CD4-positive, alpha-beta T cell (primary cell): ENCODE results near the gene GLP1R. TPM values are rescaled to one million over a fixed set of nuclear protein-coding genes. Genes with fewer than 3 reads are reported as not detected.

Source experiments
- ATAC-seq: fragments of 200-7000 bp; cut with Tn5 transposase; one replicate; pipeline ENCODE4 v1.10.0; 2022; ENCODE audit warnings: mild to moderate bottlenecking; ENCODE audit not compliant: poor library complexity
- CTCF ChIA-PET: fragments of 350-600 bp; sonication (Branson Sonifier 250); formaldehyde crosslinking; loops from one replicate; lab custom pipeline; 2021; ENCODE audit warnings: antibody characterized with exemption, inconsistent platforms; lab: Charles Lee
- POLR2A ChIA-PET: fragments of 350-600 bp; sonication (Branson Sonifier 250); formaldehyde crosslinking; loops from one replicate; lab custom pipeline; 2021; ENCODE audit warnings: antibody characterized with exemption, inconsistent platforms; lab: Charles Lee
- DNase-seq, 14 experiments: peaks; one replicate each; pipeline ENCODE4 v3.0.0-alpha.2; 2013 to 2020; ENCODE audit warnings: mixed read lengths in 2 of 14
- H3K27ac ChIP-seq, 2 donors: one replicate each; pipeline versions ENCODE4 v1.5.1 to v1.7.0; 2013; ENCODE audit warnings: low read length in 2 of 2, low read depth in 1 of 2, mild to moderate bottlenecking in 1 of 2
- H3K27me3 ChIP-seq, 2 experiments: 1 replicate in 1 of 2; 2 replicates in 1 of 2; pipeline versions ENCODE4 v1.6.1 to v1.7.0; 2013; ENCODE audit warnings: low read length in 2 of 2, control low read depth in 1 of 2, mild to moderate bottlenecking in 1 of 2, moderate library complexity in 1 of 2; ENCODE audit not compliant: insufficient read depth in 2 of 2, control insufficient read depth in 1 of 2
- H3K36me3 ChIP-seq: one replicate; pipeline ENCODE4 v1.6.1; 2013; ENCODE audit warnings: low read length, control low read depth; ENCODE audit not compliant: insufficient read depth
- H3K4me1 ChIP-seq: one replicate; pipeline ENCODE4 v1.6.1; 2013; ENCODE audit warnings: low read length, control low read depth; ENCODE audit not compliant: insufficient read depth
- H3K4me3 ChIP-seq: one replicate; pipeline ENCODE4 v1.5.1; 2013; ENCODE audit warnings: mild to moderate bottlenecking, low read length, moderate library complexity
- H3K9me3 ChIP-seq, 2 experiments: 1 replicate in 1 of 2; 2 replicates in 1 of 2; pipeline versions ENCODE4 v1.6.1 to v1.7.0; 2013; ENCODE audit warnings: low read length in 2 of 2, mild to moderate bottlenecking in 2 of 2, control low read depth in 1 of 2, moderate library complexity in 1 of 2; ENCODE audit not compliant: control insufficient read depth in 1 of 2, insufficient read depth in 1 of 2
- H3K27ac Mint-ChIP-seq: one replicate; pipeline ENCODE4 v1.8.0; 2020; ENCODE audit warnings: mixed read lengths
- H3K27me3 Mint-ChIP-seq: one replicate; pipeline ENCODE4 v1.8.0; 2021; ENCODE audit warnings: mixed read lengths
- H3K36me3 Mint-ChIP-seq: one replicate; pipeline ENCODE4 v1.8.0; 2021; ENCODE audit warnings: low read depth, mixed read lengths
- H3K4me1 Mint-ChIP-seq: one replicate; pipeline ENCODE4 v1.8.0; 2021; ENCODE audit warnings: low read depth, mixed read lengths
- H3K4me3 Mint-ChIP-seq: one replicate; pipeline ENCODE4 v1.8.0; 2020; ENCODE audit warnings: mild to moderate bottlenecking, mixed read lengths
- H3K9me3 Mint-ChIP-seq: one replicate; pipeline ENCODE4 v1.8.0; 2020; ENCODE audit warnings: mixed read lengths
- CTCF ChIP-seq: fragments of 200-600 bp; IDR thresholded peaks from one replicate; pipeline ENCODE4 v1.8.0; 2022; ENCODE audit warnings: antibody characterized with exemption, mild to moderate bottlenecking
- intact Hi-C, 2 experiments: fragments of 100-400 bp; cut with DNase I in 1 of 2; cut with micrococcal nuclease in 1 of 2; formaldehyde crosslinking; loops; one replicate each; pipeline versions ENCODE4 v1.15.1 to v1.9.0; 2023 to 2025; cut with DNase I, micrococcal nuclease
- total RNA-seq, 174 experiments: library from RNA in 2 of 174; stranded (reverse) in 2 of 174; gene quantifications; one replicate each; pipeline ENCODE4 v1.2.3 and lab custom pipeline; 2021 to 2026

The GLP1R gene
- total RNA-seq, 2 experiments from 2014 or later, result not detected

GRCh38 chr6:39008737-39009136, 39.8 kb upstream of the GLP1R start:
- Histone ChIP-seq H3K4me3 (no peak overlapping the region), H3K27me3 (peaks cover 10 to 28% of the 10 kb centered on the region in 2 experiments), H3K27ac (no peak overlapping the region), H3K4me1 (no peaks in the 10 kb centered on the region), H3K36me3 (no peaks in the 10 kb centered on the region), H3K9me3 (no peaks in the 10 kb centered on the region)
- ChIA-PET CTCF (no interaction called here), POLR2A (no interaction called here)
- no peak for TF ChIP-seq CTCF
- no peak overlapping the region for H3K27ac Mint-ChIP-seq
- no peaks in the 10 kb centered on the region for H3K9me3 Mint-ChIP-seq
- intact Hi-C loops, result no loop called here
- H3K27me3 Mint-ChIP-seq, result peaks cover 48% of the 10 kb centered on the region
- ATAC-seq, result no peak
- no peaks in the 10 kb centered on the region for H3K4me1 Mint-ChIP-seq
- H3K36me3 Mint-ChIP-seq, result no peaks in the 10 kb centered on the region
- no peak for DNase-seq
- H3K4me3 Mint-ChIP-seq, result no peak overlapping the region

GRCh38 chr6:39009476-39009875, 39.1 kb upstream of the GLP1R start:
- Mint-ChIP-seq H3K9me3 (no peaks in the 10 kb centered on the region), H3K27ac (no peak overlapping the region), H3K36me3 (no peaks in the 10 kb centered on the region), H3K27me3 (peaks cover 50% of the 10 kb centered on the region), H3K4me1 (no peaks in the 10 kb centered on the region), H3K4me3 (no peak overlapping the region)
- peaks cover 10 to 25% of the 10 kb centered on the region in 2 experiments for H3K27me3 ChIP-seq
- no peaks in the 10 kb centered on the region for H3K9me3 ChIP-seq
- ATAC-seq, result no peak
- H3K27ac ChIP-seq, result no peak overlapping the region
- no peak for DNase-seq
- H3K4me3 ChIP-seq, result no peak overlapping the region
- TF ChIP-seq CTCF, result no peak
- CTCF ChIA-PET, result interaction anchor here (1.5 kb wide), 1 partner anchor 11 kb away, joined by 4 read pairs; no protein-coding TSS in a partner anchor
- intact Hi-C loops, result no loop called here
- H3K36me3 ChIP-seq, result no peaks in the 10 kb centered on the region
- POLR2A ChIA-PET, result no interaction called here
- H3K4me1 ChIP-seq, result no peaks in the 10 kb centered on the region

GRCh38 chr6:39016839-39017546, 31.6 kb upstream of the GLP1R start:
- no peak for TF ChIP-seq CTCF
- H3K36me3 Mint-ChIP-seq, result no peaks in the 10 kb centered on the region
- H3K27ac Mint-ChIP-seq, result no peak overlapping the region
- Histone ChIP-seq H3K27me3 (peaks cover 0 to 3% of the 10 kb centered on the region in 2 experiments), H3K4me1 (no peaks in the 10 kb centered on the region), H3K36me3 (no peaks in the 10 kb centered on the region), H3K27ac (no peak overlapping the region), H3K9me3 (no peaks in the 10 kb centered on the region), H3K4me3 (no peak overlapping the region)
- H3K4me1 Mint-ChIP-seq, result no peaks in the 10 kb centered on the region
- no peaks in the 10 kb centered on the region for H3K9me3 Mint-ChIP-seq
- H3K27me3 Mint-ChIP-seq, result peaks cover 24% of the 10 kb centered on the region
- intact Hi-C loops, result no loop called here
- no peak for DNase-seq
- no peak overlapping the region for H3K4me3 Mint-ChIP-seq
- ATAC-seq, result no peak
- CTCF ChIA-PET, result no interaction called here
- POLR2A ChIA-PET, result no interaction called here
